AG10803 (cell line): Measurements from ENCODE around the gene PITRM1.

ENCODE experiments used
- DNase-seq: peaks from one replicate; pipeline ENCODE4 v3.0.0; 2010; ENCODE audit warnings: low read depth
- H3K4me3 ChIP-seq: 2 replicates; pipeline ENCODE4 v1.5.1; 2011; ENCODE audit warnings: mild to moderate bottlenecking, low read length, control low read depth
- TF ChIP-seq, protein P1 (sequence below): conservative IDR thresholded peaks from 2 replicates; pipeline ENCODE4 v1.5.1; 2011; ENCODE audit warnings: mild to moderate bottlenecking, low read length, control low read depth, inconsistent platforms

The PITRM1 gene

GRCh38 chr10:3148994-3149393 lies 23.6 kb downstream of the PITRM1 start:
- TF ChIP-seq, protein P1, sequence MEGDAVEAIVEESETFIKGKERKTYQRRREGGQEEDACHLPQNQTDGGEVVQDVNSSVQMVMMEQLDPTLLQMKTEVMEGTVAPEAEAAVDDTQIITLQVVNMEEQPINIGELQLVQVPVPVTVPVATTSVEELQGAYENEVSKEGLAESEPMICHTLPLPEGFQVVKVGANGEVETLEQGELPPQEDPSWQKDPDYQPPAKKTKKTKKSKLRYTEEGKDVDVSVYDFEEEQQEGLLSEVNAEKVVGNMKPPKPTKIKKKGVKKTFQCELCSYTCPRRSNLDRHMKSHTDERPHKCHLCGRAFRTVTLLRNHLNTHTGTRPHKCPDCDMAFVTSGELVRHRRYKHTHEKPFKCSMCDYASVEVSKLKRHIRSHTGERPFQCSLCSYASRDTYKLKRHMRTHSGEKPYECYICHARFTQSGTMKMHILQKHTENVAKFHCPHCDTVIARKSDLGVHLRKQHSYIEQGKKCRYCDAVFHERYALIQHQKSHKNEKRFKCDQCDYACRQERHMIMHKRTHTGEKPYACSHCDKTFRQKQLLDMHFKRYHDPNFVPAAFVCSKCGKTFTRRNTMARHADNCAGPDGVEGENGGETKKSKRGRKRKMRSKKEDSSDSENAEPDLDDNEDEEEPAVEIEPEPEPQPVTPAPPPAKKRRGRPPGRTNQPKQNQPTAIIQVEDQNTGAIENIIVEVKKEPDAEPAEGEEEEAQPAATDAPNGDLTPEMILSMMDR: no peak
- DNase-seq: no peak
- no peak overlapping the region for H3K4me3 ChIP-seq

GRCh38 chr10:3148041-3148440 lies 24.5 kb downstream of the PITRM1 start:
- no peak for DNase-seq
- TF ChIP-seq, protein P1: no peak
- H3K4me3 ChIP-seq: no peak overlapping the region

- H3K4me3 ChIP-seq: no peak overlapping the region
- DNase-seq: no peak
- TF ChIP-seq, protein P1: no peak
Observed at GRCh38 chr10:3147117-3147820, 25.3 kb downstream of the PITRM1 start.

DNA sequence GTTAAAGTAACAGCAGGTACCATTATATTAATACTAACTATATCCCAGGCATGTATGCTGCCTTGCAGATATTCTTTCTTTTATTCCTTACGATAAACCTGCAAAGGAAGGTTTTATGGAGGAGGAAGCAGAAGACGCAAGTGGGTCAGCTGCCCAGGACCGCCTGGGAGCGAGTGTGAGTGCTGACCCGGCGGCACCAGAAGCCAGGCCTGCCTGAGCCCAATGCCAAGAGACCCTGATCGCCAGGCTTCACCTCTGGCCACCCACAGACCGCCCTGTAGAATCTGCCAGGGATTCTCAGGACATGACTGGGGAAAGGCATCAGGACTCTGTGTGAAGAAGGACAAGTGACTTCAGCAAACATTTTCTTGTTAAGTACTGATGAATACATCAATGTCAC lies 26.3 kb downstream of the PITRM1 start:
- TF ChIP-seq, protein P1: no peak
- DNase-seq: no peak
- H3K4me3 ChIP-seq: no peak overlapping the region

GRCh38 chr10:3145366-3145765 lies 27.2 kb downstream of the PITRM1 start:
- TF ChIP-seq, protein P1: no peak
- no peak overlapping the region for H3K4me3 ChIP-seq
- no peak for DNase-seq

DNA sequence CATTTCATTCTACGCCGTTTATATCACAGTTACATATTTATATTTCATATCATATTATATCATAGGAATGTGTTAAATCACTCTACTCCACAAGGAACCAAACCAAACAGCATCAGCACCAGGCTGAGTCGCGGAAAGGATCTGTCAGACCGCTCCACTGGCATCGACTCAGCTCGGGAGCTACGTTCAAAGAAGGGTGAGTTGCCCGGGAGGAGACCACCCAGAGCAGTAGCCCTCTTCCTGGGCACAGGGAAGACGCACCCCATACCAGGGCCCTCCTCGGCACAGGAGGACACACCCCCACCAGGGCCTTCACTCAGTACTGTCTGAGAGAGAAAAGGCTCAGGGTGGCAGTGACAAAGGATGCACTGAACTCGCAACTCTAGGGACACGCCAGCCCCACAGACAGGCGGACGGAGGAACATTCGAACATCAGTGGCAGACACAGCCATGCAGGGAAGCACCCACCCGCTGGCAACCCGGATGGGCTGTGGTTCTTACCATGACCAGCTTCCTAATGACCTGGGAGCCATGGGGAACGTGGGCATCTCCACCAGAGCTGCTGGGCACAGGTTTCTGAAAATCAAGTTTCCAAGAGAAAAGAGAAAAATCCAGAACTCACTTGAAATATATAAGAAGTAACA lies 28.7 kb downstream of the PITRM1 start:
- no peak overlapping the region for H3K4me3 ChIP-seq
- no peak for DNase-seq
- TF ChIP-seq, protein P1: no peak

GRCh38 chr10:3143366-3143765 lies 29.2 kb downstream of the PITRM1 start:
- DNase-seq: no peak
- no peak overlapping the region for H3K4me3 ChIP-seq
- TF ChIP-seq, protein P1: no peak
